HUES48 (cell line): ENCODE results near the gene ADAM12.

ENCODE experiments used
- H3K27ac ChIP-seq: one replicate; pipeline ENCODE4 v1.7.0; 2013; ENCODE audit warnings: low read depth, low read length, inconsistent platforms
- H3K27me3 ChIP-seq: 2 replicates; pipeline ENCODE4 v1.6.1; 2013; ENCODE audit warnings: mild to moderate bottlenecking, low read length; ENCODE audit not compliant: control insufficient read depth, insufficient read depth
- H3K36me3 ChIP-seq: 2 replicates; pipeline ENCODE4 v1.6.1; 2013; ENCODE audit warnings: low read length; ENCODE audit not compliant: control insufficient read depth, insufficient read depth
- H3K4me1 ChIP-seq: 2 replicates; pipeline ENCODE4 v1.6.1; 2013; ENCODE audit warnings: mild to moderate bottlenecking, low read length; ENCODE audit not compliant: control insufficient read depth, insufficient read depth
- H3K4me3 ChIP-seq: 2 replicates; pipeline ENCODE4 v1.5.1; 2013; ENCODE audit warnings: mild to moderate bottlenecking, low read depth, low read length
- H3K9ac ChIP-seq: 2 replicates; pipeline ENCODE4 v1.6.1; 2013; ENCODE audit warnings: mild to moderate bottlenecking, low read depth, low read length, moderate library complexity
- H3K9me3 ChIP-seq: 2 replicates; pipeline ENCODE4 v1.6.1; 2013; ENCODE audit warnings: low read length; ENCODE audit not compliant: control insufficient read depth, insufficient read depth

Gene ADAM12

DNA sequence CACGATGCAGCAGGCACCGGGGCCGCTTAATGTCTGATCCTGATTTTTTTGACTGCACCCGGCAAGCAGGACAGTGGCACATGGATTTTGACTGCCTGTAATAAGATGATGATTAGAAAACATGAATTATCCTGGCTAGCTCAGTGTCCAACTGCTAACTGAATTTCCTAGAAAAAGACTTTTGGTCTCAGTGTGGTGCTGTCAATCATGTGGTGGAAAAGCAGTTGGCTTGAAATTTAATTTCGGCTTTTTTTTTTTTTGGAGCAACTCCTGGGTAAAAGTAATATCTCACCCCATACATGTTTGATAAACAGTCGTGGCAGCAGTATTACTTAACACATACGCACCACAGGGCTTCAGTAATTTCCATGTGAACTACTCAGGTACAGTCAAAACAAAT lies 264.2 kb downstream of the ADAM12 start:
- H3K27ac ChIP-seq, result peak overlapping the region; percentile 59
- no peak overlapping the region for H3K9ac ChIP-seq
- H3K9me3 ChIP-seq, result no peaks in the 10 kb centered on the region
- no peaks in the 10 kb centered on the region for H3K36me3 ChIP-seq
- H3K4me1 ChIP-seq, result peaks cover 16% of the 10 kb centered on the region
- H3K4me3 ChIP-seq, result no peak overlapping the region
- peaks cover 7% of the 10 kb centered on the region; the same call in 1 of the 2 replicates for H3K27me3 ChIP-seq

DNA sequence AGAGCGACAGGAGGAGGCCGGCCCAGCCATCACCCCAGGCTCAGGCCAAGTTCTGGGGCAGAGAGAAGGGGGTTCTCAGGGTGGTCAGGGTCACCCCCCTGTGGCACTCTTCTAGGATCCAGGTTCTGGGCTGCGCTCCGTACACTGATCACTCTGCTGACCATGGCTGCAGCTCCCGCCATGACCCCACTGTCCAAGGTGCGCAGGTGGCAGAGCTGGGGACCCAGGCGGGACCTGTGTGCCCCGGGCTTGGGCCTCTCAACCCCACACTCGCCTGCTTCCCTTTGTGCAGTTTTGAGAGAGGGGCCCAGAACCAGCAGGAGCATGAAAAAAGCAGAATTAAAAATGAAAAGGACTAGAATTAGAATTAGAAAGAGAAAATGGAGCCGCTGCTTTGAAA lies 264.8 kb downstream of the ADAM12 start:
- peaks cover 7% of the 10 kb centered on the region; the same call in 1 of the 2 replicates for H3K27me3 ChIP-seq
- peak overlapping the region; percentile 70 for H3K27ac ChIP-seq
- no peaks in the 10 kb centered on the region for H3K36me3 ChIP-seq
- H3K9me3 ChIP-seq, result no peaks in the 10 kb centered on the region
- no peak overlapping the region for H3K9ac ChIP-seq
- peaks cover 16% of the 10 kb centered on the region for H3K4me1 ChIP-seq
- H3K4me3 ChIP-seq, result peak overlapping the region; percentile 27; the same call in 1 of the 2 replicates

DNA sequence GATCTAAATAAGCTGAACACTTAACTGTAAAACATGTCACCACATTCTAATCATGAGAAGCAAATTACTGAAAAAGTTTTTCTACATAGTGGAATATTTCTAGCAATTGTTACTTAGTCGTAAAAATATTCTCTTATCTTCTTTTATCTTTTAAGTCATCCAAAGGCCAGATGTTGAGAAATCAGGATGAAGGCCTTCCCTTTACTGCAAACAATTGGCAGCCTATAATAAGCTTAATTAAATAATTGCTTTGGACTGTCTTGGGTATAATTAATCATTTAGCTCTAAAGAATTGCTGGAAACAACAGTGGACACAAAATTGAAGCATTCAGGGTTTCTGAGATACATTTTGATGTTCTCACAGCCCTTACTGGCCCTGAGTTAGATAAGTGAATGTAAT lies 265.4 kb downstream of the ADAM12 start:
- H3K4me1 ChIP-seq, result peaks cover 16% of the 10 kb centered on the region
- H3K36me3 ChIP-seq, result no peaks in the 10 kb centered on the region
- H3K27ac ChIP-seq, result peak overlapping the region; percentile 70
- no peaks in the 10 kb centered on the region for H3K9me3 ChIP-seq
- no peak overlapping the region for H3K9ac ChIP-seq
- H3K4me3 ChIP-seq, result no peak overlapping the region
- peaks cover 7% of the 10 kb centered on the region; the same call in 1 of the 2 replicates for H3K27me3 ChIP-seq

DNA sequence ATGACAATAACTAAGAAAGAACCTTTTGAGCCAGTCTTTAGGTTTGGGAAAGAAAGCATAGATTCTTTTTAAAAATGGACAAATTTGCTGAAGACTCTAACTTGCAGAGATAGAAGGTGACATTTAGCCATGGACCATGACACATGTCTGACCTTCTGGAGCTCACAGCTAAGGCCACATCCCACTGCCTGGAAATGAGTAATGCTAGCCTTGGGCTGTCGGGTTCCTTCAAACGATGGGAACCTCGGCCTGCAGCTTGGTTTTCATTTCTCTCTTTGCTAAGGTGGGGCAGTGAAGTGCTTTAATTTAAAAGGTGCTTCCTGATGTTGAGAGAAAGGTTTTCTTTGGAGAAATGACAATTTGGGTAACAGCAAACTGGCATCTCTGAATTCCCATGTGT lies 268.7 kb downstream of the ADAM12 start:
- Histone ChIP-seq H3K27me3 (peaks cover 7% of the 10 kb centered on the region; the same call in 1 of the 2 replicates), H3K4me3 (no peak overlapping the region), H3K36me3 (no peaks in the 10 kb centered on the region), H3K9ac (no peak overlapping the region), H3K27ac (no peak overlapping the region), H3K4me1 (peaks cover 37% of the 10 kb centered on the region), H3K9me3 (no peaks in the 10 kb centered on the region)

DNA sequence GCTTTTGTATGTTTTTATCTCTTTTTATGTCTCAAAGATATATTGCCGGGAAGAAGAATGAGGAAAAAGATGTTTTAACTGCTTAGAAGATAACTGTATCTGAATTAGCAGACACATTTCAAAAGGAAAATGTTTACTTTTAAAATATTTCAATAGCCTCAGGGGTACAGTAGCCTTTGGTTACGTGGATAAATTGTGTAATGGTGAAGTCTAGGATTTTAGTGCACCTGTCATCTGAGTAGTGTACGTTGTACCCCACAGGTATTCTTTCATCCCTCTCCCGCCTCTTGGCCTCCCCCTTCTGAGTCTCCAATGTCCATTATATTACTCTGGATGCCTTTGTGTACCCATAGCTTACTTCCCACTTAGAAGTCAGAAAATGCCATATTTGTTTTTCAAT lies 269.8 kb downstream of the ADAM12 start:
- no peak overlapping the region for H3K4me3 ChIP-seq
- H3K36me3 ChIP-seq, result no peaks in the 10 kb centered on the region
- no peak overlapping the region for H3K27ac ChIP-seq
- H3K4me1 ChIP-seq, result peaks cover 29% of the 10 kb centered on the region
- H3K9ac ChIP-seq, result no peak overlapping the region
- H3K27me3 ChIP-seq, result 0 out of 2 replicates have a peak, but pooled peaks cover 7% of the 10 kb centered on the region
- H3K9me3 ChIP-seq, result no peaks in the 10 kb centered on the region

DNA sequence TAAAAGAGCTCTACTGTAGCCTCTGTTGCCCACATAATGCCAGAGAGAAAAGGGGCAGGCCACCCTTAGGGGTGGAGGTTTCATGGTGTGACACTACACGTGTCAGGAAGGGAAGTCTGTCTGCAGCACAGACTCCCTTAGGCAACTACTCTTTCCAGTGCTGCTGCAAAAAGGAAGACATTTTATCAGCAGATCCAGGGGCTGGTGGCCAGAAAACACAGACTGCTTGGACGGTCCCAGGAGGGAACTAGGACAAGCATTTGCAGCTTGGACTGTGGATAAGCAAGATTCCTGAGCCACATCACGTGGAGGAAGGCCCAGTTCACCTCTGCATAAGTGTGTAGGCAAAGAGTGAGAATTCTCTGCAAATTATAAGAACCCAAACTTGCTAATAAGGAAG lies 271.1 kb downstream of the ADAM12 start:
- peaks cover 23% of the 10 kb centered on the region for H3K4me1 ChIP-seq
- H3K36me3 ChIP-seq, result no peaks in the 10 kb centered on the region
- H3K9me3 ChIP-seq, result no peaks in the 10 kb centered on the region
- H3K27me3 ChIP-seq, result no peaks in the 10 kb centered on the region
- H3K27ac ChIP-seq, result no peak overlapping the region
- no peak overlapping the region for H3K9ac ChIP-seq
- no peak overlapping the region for H3K4me3 ChIP-seq

DNA sequence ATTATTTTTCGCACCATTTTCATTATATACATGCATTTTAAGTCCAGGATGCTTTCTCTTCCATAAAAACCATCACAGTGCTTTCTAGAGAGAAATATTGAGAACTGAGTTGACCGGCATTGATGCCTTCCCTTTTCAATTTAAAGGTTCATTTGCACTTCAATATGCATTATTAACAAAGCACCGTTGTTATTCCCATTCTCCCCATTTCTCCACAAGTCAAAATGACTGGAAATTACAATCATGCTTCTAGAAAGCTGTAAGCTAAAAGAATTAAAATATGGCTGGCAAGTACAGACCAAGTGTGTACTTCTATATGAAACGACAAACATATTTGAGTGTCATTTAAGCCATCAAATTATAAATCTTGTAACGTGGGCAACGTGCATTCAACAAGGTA lies 272.4 kb downstream of the ADAM12 start:
- Histone ChIP-seq H3K4me3 (no peak overlapping the region), H3K36me3 (no peaks in the 10 kb centered on the region), H3K4me1 (peaks cover 23% of the 10 kb centered on the region), H3K27me3 (no peaks in the 10 kb centered on the region), H3K9me3 (no peaks in the 10 kb centered on the region), H3K27ac (peak overlapping the region; percentile 50), H3K9ac (no peak overlapping the region)

DNA sequence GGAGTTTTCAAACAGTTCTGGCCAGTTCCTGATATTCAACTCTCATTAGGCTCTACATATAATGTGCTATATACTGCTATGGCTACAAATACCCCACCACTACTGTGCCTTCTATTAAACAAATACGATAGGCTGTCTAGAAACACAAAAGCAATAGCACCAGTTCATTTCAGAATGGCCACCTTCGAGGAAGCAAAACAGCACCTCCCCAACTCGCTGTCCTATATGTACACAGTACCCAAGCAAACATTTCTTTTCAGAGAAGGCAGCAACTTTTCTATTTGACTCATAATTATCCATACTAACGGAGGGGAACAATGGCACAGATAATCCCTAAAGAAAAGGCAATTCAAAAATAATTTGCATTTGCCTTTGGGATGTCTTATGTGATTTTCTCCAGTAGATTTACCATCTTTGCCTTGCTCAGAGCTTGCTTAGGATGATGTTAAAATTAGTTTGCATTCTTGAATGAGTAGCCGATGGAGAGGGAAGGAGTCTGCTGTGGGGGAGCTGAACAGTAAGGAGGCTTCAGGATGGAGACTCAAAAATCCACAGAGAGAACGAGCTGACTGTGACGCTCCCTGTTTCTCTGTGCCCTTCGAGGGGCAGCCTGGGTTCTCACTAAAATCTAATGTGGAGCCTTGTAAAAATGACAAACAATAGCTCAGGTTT lies 273.3 kb downstream of the ADAM12 start:
- Histone ChIP-seq H3K27me3 (no peaks in the 10 kb centered on the region), H3K4me3 (no peak overlapping the region), H3K9me3 (no peaks in the 10 kb centered on the region), H3K27ac (peak overlapping the region; percentile 34), H3K4me1 (peaks cover 23% of the 10 kb centered on the region), H3K36me3 (no peaks in the 10 kb centered on the region), H3K9ac (no peak overlapping the region)

DNA sequence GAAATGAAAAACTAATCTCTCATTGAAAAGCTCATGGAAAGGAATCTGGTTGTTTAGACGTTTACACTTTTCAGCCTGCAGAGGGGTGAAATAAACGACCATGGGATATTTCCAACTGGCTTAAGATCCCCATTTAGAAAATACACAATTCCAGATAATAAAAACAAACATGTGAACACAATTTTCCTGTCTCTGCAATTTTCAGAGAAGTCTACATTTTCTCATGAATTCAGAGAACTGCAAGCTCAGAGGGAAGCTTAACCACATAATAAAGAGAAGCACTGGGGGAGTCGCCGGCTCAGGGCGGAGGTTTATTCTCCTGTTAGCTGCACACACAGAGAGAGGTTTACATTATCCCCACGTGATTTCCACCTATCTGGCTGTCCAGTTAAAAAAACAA lies 276.8 kb downstream of the ADAM12 start:
- H3K9me3 ChIP-seq, result no peaks in the 10 kb centered on the region
- H3K4me3 ChIP-seq, result no peak overlapping the region
- no peaks in the 10 kb centered on the region for H3K27me3 ChIP-seq
- H3K27ac ChIP-seq, result no peak overlapping the region
- no peak overlapping the region for H3K9ac ChIP-seq
- peaks cover 21% of the 10 kb centered on the region for H3K4me1 ChIP-seq
- no peaks in the 10 kb centered on the region for H3K36me3 ChIP-seq

DNA sequence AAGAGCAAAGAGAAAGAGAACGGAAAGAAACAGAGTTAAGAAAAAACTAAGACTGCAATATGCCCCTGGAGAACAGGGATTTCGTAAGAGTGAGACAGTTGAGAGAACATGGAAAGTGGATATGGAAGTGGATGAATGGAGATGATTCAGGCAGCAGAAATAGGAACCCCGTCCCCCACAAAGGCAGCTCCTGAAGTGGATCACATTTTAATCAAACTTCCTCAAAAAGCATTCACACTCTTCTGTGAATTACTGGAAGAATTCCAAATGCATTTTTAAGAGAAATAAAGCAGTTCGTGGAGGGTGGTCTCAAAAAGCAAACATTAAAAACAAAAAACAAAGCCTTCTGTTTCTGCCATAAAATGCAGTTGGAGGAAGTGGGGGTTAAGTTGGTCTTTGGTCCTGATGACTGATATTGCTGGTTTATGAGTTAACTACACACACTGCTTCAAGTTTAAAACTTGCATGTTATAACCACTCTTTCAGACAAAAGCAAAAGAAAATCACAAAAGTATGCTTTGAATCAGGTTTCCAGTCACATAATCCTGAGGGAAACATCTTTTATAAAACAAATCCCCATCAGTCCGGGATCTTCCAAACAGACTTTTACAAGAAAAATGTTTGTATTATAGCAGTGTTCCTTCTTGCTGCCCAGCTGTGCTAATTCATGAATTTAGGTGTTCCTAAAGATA lies 277.6 kb downstream of the ADAM12 start:
- Histone ChIP-seq H3K4me3 (no peak overlapping the region), H3K9ac (no peak overlapping the region), H3K27me3 (no peaks in the 10 kb centered on the region), H3K4me1 (peaks cover 13% of the 10 kb centered on the region), H3K36me3 (no peaks in the 10 kb centered on the region), H3K27ac (no peak overlapping the region), H3K9me3 (no peaks in the 10 kb centered on the region)

DNA sequence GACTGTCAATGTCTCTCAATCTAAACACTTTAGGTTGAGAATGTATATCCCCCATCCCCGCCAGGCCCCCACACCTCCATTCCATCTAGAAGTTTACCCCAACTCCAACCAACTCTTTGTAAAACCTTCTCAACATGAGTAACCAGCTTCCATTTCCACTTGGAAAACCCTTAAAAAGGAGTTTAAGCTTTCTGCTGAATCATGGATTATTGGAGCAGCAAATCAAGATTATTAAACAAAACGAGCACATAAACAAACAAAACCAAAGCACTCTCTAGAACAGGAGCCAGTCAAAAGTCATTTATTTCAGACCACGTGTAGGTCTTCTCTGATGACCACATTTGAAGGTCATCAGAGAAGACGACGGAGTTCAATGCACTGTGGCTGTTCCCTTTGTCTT lies 278.4 kb downstream of the ADAM12 start:
- Histone ChIP-seq H3K36me3 (no peaks in the 10 kb centered on the region), H3K27ac (no peak overlapping the region), H3K9me3 (no peaks in the 10 kb centered on the region), H3K4me3 (no peak overlapping the region), H3K27me3 (no peaks in the 10 kb centered on the region), H3K9ac (no peak overlapping the region), H3K4me1 (peaks cover 5% of the 10 kb centered on the region)
